NOMO-1 treated with DMSO at 0.1 percent for 48 hours (cell line): Measurements from ENCODE around the gene SLC17A7.
A peak's percentile ranks its signal among the peaks of the same experiment; 100 is the strongest.

ENCODE experiments used
- DNase-seq: peaks from one replicate; lab custom pipeline; 2025; ENCODE audit not compliant: unreplicated experiment; lab: John Stamatoyannopoulos, UW

SLC17A7 gene

GRCh38 chr19:49411681-49412326, 29.5 kb downstream of the SLC17A7 start:
- no peak for DNase-seq

GRCh38 chr19:49409441-49410029, 31.8 kb downstream of the SLC17A7 start:
- DNase-seq, result peak; percentile 79

DNA sequence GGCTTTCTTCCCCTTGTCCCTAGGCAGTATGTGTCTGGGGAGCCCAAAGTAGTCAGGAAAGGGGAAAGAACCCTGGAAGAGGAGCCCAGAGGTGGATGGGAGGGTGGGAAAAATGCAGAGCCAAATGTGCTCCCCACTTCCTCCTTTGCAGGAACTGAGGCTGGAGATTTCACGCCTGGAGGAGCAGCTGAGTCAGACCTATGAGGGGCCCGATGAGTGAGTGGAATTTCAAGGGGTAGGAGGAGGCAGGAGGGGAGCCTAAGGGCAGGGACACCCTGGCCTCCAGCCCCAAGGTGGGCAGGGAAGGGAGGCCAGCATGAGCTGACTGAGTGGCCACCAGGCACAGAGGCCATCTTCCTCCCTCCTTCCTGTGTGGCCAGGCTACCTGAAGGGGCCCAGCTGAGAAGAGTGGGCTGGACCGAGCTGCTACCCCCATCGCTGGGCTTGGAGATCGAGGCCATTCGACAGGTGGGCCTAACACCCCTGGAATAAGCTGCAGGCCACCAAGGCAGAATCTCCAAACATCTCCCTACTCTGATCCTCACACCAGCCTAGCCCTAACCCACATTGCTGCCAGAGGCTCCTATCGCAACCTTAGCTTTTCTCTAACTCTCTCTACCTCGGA, 32.4 kb downstream of the SLC17A7 start:
- DNase-seq, result no peak

GRCh38 chr19:49407482-49408015, 33.8 kb downstream of the SLC17A7 start:
- DNase-seq, result no peak

DNA sequence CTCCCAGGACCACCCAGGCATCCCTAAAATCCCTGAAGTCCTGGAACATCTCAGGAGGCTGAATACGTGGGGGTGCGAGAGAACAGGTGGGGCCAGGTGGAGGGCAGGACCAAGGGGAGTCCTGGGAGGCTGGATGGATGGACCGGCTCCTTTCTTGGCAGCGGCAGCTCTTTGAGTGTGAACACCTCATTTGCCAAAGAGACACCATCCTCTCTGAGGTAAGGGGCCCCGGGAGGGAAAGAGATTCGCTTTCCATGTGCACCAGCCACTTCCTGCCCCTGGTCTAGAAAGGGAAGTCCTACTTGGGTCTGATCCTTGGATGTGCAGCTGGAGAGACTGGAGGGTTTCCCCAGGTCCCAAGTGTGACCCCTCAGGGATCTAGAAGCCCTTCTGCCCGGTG, 34.2 kb downstream of the SLC17A7 start:
- DNase-seq, result no peak

GRCh38 chr19:49403404-49404187, 37.7 kb downstream of the SLC17A7 start:
- DNase-seq, result no peak

DNA sequence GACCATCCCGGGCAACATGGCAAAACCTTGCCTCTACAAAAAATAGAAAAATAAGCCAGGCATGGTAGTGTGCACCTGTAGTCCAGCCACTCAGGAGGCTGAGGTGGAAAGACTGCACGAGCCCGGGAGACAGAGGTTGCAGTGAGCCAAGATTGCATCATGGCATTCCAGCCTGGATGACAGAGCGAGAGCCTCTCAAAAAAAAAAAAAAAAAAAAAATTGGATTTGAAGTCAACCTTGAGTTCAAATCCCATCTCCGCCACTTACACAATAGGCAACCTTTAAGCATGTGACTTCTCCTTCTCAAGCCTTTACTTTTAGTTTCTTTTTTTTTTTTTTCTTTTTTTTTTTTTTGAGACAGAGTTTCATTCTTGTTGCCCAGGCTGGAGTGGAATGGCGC, 41.3 kb downstream of the SLC17A7 start:
- DNase-seq, result no peak

DNA sequence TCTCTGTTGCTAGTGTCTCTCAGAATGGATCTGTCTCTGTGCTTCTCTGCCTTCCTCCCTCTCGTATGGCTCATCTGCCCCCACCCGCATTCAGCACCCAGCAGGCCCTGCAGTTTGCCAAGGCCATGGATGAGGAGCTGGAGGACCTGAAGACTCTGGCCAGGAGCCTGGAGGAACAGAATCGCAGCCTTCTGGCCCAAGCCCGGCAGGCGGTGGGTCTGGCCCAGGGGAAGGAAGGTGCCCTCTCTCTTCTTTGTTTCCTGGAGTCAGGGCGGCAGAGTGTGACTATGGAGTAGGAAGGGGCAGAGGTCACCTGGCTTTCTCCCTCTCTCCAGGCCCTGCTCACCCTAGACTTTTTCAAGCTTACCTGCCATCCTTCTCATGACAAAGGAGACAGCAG, 42.4 kb downstream of the SLC17A7 start:
- no peak for DNase-seq

DNA sequence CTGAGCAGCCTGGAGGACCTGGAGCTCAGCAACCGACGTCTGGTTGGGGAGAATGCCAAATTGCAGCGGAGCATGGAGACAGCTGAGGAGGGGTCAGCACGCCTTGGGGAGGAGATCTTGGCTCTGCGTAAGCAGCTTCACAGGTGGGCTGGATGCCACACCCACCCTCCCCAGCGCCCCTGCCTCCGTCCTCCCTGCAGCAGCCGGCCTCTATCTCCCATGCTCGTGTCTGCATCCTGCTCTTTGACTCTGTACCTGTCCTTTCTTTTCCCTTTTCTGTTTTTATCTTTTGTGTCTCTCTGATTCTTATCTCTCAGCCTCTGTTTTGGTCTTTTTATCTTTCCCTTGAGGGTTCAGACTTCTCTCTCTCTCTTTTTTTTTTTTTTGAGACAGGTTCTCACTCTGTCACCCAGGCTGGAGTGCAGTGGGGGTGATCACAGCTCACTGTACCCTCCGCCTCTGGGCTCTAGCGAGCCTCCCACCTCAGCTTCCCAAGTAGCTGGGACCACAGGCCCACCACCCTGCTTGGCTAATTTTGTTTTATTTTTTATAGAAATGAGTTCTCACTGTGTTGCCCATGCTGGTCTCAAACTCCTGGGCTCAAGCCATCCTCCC, 43.2 kb downstream of the SLC17A7 start:
- DNase-seq, result no peak

DNA sequence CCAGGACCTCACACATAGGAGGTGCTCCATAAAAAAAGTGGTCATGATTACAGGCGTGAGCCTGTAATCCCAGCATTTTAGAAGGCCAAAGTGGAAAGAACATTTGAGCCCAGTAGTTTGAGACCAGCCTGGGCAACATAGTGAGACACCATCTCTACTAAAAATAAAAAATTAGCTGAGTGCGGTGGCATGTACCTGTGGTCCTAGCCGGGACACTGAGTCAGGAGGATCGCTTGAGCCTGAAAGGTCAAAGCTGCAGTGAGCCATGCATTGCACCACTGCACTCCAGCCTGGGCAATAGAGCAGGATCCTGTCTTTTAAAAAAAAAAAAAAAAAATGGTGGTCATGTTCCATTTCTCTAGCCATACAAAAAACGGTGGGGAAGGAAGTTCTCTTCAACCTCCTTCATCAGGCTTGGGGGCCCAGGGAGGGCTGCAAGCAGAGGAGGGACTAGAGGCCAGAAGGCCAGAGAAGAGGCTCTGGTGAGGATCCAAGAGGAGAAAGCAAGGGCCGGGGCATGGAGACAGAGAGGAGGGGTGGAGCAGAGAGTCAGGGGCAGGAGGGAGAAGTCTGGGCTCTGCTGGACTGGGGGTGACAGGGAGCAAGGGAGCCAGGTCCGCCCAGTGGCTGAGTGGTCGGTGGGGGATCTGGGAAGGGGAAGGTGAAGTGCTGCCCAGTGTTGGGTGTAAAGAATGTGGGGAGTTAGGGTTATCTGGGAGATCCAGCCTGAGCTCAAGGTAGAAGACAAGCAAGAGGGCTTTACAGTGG, 44.4 kb downstream of the SLC17A7 start:
- no peak for DNase-seq

GRCh38 chr19:49395581-49396407, 45.5 kb downstream of the SLC17A7 start:
- DNase-seq, result peak; percentile 20

GRCh38 chr19:49393881-49394280, 47.4 kb downstream of the SLC17A7 start:
- no peak for DNase-seq

DNA sequence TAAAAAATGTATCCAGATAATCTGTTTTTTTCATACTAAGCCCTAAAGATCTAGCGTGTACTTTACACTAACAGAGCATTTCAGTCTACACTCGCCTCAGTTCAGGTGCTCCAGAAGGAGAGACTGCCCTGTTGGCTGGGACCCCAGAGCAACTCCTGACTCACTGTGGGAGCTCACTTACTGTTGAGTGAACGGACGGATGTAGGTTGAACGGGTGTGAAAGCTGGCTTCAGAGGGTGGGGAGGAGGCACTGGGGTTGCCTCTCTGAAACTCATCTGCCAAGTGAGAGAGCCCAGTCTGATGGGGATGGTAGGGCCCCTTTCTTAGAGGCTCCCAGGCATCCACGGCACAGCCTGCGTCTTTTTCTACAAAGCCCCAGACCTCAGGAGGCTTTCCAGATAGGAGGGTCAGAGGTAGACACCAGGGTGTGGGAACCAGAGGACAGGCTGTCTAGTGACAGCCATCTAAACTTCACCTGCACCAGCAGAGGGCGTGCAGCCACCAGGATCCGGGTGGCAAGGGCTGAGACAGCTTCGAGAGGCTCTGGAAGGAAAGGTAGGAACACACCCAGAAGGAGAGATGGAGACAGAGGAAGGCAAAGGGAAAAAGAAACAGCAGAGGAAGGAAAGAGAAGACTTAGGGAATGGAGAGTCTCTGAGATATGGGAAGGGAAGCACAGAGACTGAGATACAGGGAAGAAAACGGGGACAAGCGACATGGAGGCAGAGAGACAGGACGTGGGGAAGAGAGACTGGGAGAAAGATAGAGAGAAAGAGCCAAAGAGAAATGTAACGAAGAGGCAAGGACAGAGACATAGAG, 49.5 kb downstream of the SLC17A7 start:
- peak; percentile 54 for DNase-seq

DNA sequence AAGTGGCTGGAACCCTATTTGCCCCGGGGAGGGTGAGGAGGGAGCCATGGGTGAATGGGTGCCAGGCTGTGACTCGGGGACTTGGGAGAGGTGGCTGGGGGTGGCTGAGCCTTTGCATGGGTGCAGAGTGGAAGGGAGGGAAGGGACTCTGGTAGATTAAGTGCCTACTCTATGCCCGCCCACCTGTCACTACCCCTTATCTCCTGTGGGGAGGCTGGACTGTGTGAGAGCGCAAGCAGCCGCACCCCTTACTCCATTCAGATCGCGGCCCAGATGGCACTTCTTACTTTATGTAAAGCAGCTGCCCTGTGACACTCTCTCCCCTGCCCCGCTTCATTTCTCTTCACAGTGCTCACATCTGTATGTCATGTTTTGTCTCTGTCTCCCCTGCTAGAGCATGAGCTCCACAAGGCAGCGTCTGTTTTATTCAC, 50.4 kb downstream of the SLC17A7 start:
- no peak for DNase-seq

DNA sequence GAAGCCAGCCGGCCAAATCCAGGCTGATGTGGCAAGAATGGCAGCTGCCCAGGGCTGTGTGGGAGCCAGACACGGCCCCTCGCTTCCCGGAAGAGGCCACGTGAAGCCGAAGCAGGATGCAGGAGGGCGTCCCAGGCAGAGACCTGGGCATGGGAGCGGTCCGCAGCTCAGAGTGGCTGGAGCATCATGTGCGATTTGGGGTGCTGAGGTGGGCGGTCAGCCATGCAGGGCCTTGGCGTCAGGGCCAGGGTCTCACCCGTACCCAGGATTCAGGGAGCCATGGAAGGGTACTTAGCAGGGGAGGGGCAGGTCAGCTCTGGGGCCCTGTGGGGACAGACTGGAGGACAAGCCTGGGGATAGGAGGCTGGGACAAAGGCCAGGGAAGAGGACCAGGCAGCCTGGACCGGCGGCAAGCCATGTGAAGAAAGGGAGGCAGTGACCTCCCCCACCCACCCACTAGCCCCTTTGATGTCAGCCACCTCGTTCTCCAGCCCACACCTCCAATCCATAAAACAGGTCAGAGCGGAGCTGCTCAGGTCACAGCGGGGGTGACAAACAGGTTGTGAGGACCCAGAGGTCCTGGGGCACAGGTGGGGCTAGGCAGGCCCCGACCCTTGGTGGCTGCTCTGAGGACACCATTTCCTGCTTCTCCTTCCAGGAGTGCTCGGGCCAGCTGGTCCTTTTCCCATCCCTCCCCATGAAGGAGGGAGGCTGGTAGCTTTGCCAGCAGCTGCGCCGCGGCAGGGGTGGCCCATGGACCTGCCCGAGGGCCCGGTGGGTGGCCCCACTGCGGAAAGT, 51.0 kb downstream of the SLC17A7 start:
- DNase-seq, result no peak

DNA sequence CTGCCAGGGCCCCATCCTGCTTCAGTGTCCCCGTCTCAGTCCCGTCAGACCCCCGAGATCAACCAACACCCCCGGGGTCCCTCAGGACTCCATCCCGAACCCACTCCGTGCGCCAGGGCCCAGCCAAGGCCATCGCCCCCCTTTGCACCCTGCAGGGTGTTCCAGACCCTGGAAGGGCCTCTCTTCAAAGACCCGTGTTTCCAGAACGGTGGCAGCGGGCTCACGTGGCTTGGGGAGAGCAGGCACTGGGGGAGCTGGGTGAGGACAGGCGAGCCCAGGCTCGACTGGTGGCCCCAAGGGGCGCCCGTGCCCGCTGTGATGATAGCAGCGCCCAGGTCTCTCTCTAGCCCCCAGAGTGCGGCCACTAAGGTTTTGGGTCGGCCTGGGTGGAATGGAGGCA, 51.9 kb downstream of the SLC17A7 start:
- DNase-seq, result no peak

DNA sequence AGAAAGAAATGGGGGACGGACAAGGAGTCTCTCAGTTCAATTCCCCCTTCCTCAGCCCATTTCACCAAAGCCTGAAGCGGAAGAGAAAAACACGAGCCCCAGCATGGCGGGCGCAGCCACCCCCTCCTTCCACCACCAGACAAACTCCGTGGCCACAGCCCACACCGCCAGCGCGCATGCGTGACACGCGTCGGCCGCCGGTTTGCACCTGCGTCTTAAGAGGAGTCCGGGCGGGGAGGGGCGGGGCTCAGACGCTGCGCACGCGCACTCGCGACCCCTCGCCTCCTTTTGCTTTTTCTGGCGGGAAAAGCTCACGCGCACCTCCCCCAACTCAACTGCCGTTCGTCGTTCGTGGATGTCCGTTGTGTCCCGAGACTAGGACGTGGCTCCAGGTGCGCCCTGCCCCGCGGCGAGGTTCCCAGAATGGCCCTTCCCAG, 53.4 kb downstream of the SLC17A7 start, which contains the start of gene KASH5:
KASH5 (plus strand) TSS at position 314 of the 437 bp plus-strand sequence. CDS start 2,635 bp downstream, outside the sequence.
- DNase-seq, result peak; percentile 89

DNA sequence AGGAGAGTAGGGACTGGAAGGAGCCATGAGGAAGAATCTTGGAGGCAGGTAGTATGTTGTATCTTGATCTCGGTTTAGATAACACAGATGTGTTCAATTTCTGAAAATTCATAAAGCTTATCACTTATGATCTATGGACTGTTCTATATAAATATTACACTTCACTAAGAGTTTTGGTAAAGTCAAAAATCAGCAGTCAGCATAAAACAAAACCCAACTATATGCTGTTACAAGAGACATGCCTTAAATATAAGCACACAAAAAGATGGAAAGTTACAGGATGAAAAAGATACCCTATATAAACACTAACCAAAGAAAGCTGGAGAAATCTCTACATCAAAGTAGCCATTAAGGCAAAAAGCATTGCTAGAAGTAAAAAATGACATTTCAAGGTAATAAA, 57.7 kb downstream of the SLC17A7 start:
- no peak for DNase-seq
